K562 (cell line): ENCODE results near the gene BRINP1. TPM values are rescaled to one million over a fixed set of nuclear protein-coding genes. Genes with fewer than 3 reads are reported as not detected.

Experiments
- ATAC-seq: fragments of 200-7000 bp; cut with Tn5 transposase; 3 replicates; pipeline ENCODE4 v1.9.1; 2020; ENCODE audit warnings: moderate library complexity
- BruUV-seq: library from RNA; stranded (reverse); fragments of 400-500 nt; replicated peaks from 2 replicates; lab custom pipeline; 2021; lab: Mats Ljungman, UMichigan
- CTCF ChIA-PET: fragments of 300-600 bp; formaldehyde crosslinking; extraction: SDS; loops from one replicate; lab custom pipeline; 2021; ENCODE audit warnings: low intra/inter-chr PET ratio; lab: Yijun Ruan, JAX
- POLR2A ChIA-PET: fragments of 300-600, 350-650 bp; sonication (Branson Sonifier 250); formaldehyde crosslinking; extraction: SDS; loops from one replicate; lab custom pipeline; 2021; ENCODE audit warnings: antibody characterized with exemption, inconsistent platforms; lab: Yijun Ruan, JAX
- DNase-seq, 4 experiments: peaks; one replicate each; pipeline versions ENCODE4 v3.0.0 to v3.0.0-alpha.2; 2011 to 2018; ENCODE audit warnings: low spot score in 3 of 4, mixed read lengths in 3 of 4; ENCODE audit errors: extremely low read depth in 1 of 4
- FAIRE-seq: peaks from 2 replicates; lab custom pipeline; 2011; peaks lifted over from hg19 to GRCh38; lab: Jason Lieb, UNC
- H2AFZ ChIP-seq: 2 replicates; pipeline ENCODE4 v1.6.0; 2011; ENCODE audit warnings: low read depth, low read length, control low read depth, inconsistent platforms
- H3K27ac ChIP-seq: fragments of 200-600 bp; 3 replicates; pipeline ENCODE4 v1.8.0; 2011; ENCODE audit warnings: low read depth, mild to moderate bottlenecking, control low read depth, inconsistent platforms, low read length, moderate library complexity, mixed read lengths; ENCODE audit errors: extremely low read depth
- H3K27me3 ChIP-seq, 2 experiments: fragments of 300-600 bp in 1 of 2; 2 replicates in 1 of 2; 3 replicates in 1 of 2; pipeline versions ENCODE4 v1.6.0 to v1.8.0; 2011; ENCODE audit warnings: inconsistent platforms in 2 of 2, low read length in 2 of 2, mild to moderate bottlenecking in 1 of 2, mixed read lengths in 1 of 2, moderate library complexity in 1 of 2; ENCODE audit not compliant: control insufficient read depth in 2 of 2, insufficient read depth in 2 of 2
- H3K36me3 ChIP-seq: fragments of 300-600 bp; 3 replicates; pipeline ENCODE4 v1.8.0; 2011; ENCODE audit warnings: mild to moderate bottlenecking, low read length, inconsistent platforms; ENCODE audit not compliant: control insufficient read depth, insufficient read depth
- H3K4me1 ChIP-seq, 2 experiments: fragments of 200-600 bp in 1 of 2; replicated peaks in 1 of 2; 2 replicates in 1 of 2; 3 replicates in 1 of 2; pipeline versions ENCODE4 v1.5.1 to v1.8.0; 2011; ENCODE audit warnings: inconsistent platforms in 2 of 2, low read length in 2 of 2, mild to moderate bottlenecking in 1 of 2, mixed read lengths in 1 of 2, moderate library complexity in 1 of 2; ENCODE audit not compliant: control insufficient read depth in 2 of 2, insufficient read depth in 2 of 2
- H3K4me2 ChIP-seq: 2 replicates; pipeline ENCODE4 v1.6.1; 2011; ENCODE audit warnings: low read length, control low read depth, inconsistent platforms, mixed read lengths; ENCODE audit not compliant: insufficient read depth
- H3K4me3 ChIP-seq: fragments of 200-600 bp; sonication (generic), shearing (Covaris generic); 2 replicates; pipeline ENCODE4 v1.5.1; 2016; ENCODE audit warnings: control low read depth, inconsistent platforms
- H3K79me2 ChIP-seq: fragments of 200-600 bp; 3 replicates; pipeline ENCODE4 v1.8.0; 2011; ENCODE audit warnings: low read length, inconsistent platforms; ENCODE audit not compliant: control insufficient read depth, insufficient read depth
- H3K9ac ChIP-seq, 2 experiments: 2 replicates each; pipeline versions ENCODE4 v1.6.0 to v1.6.1; 2011; ENCODE audit warnings: low read depth in 2 of 2, low read length in 2 of 2, control low read depth in 1 of 2, inconsistent platforms in 1 of 2, mild to moderate bottlenecking in 1 of 2, mixed read lengths in 1 of 2; ENCODE audit not compliant: insufficient read depth in 1 of 2
- H3K9me1 ChIP-seq: one replicate; pipeline ENCODE4 v1.6.0; 2011; ENCODE audit warnings: inconsistent platforms, mild to moderate bottlenecking, low read length, moderate library complexity; ENCODE audit not compliant: control insufficient read depth, insufficient read depth
- H3K9me3 ChIP-seq: replicated peaks from 2 replicates; pipeline ENCODE4 v1.5.1; 2011; ENCODE audit warnings: low read depth, low read length, inconsistent platforms; ENCODE audit not compliant: control insufficient read depth, insufficient read depth
- H4K20me1 ChIP-seq: replicated peaks from 2 replicates; pipeline ENCODE4 v1.6.1; 2011; ENCODE audit warnings: low read length, inconsistent platforms, mixed read lengths; ENCODE audit not compliant: control insufficient read depth, insufficient read depth
- ATF6 ChIP-seq: sonication (generic); formaldehyde crosslinking; IDR thresholded peaks from 2 replicates; pipeline ENCODE4 v1.4.0; 2020; ENCODE audit warnings: mild to moderate bottlenecking, missing genetic modification reagents
- BRD4 ChIP-seq: fragments of 200-600 bp; sonication (generic); IDR thresholded peaks from 2 replicates; pipeline ENCODE4 v1.6.1; 2017; ENCODE audit warnings: inconsistent platforms
- KAT7 ChIP-seq: sonication (generic); formaldehyde crosslinking; IDR thresholded peaks from 2 replicates; pipeline ENCODE4 v1.8.0; 2022; ENCODE audit warnings: missing genetic modification reagents, mild to moderate bottlenecking, borderline replicate concordance
- KLF6 ChIP-seq: fragments of 250-450 bp; sonication (Bioruptor Pico); IDR thresholded peaks from 2 replicates; pipeline ENCODE4 v1.4.0; 2020; ENCODE audit warnings: mild to moderate bottlenecking, moderate library complexity, borderline replicate concordance
- MAFG ChIP-seq: fragments of 450-650 bp; conservative IDR thresholded peaks from 2 replicates; pipeline ENCODE4 v1.6.1; 2016; ENCODE audit warnings: missing genetic modification characterization, missing compliant biosample characterization
- MNT ChIP-seq, 2 experiments: fragments of 450-650 bp; conservative IDR thresholded peaks; 2 replicates each; pipeline ENCODE4 v1.6.1; 2017; ENCODE audit warnings: mild to moderate bottlenecking in 2 of 2, moderate library complexity in 2 of 2
- NKRF ChIP-seq: fragments of 450-650 bp; IDR thresholded peaks from 2 replicates; pipeline ENCODE4 v1.6.1; 2016; ENCODE audit warnings: borderline replicate concordance
- SREBF2 ChIP-seq: sonication (generic); formaldehyde crosslinking; IDR thresholded peaks from 2 replicates; pipeline ENCODE4 v1.4.0; 2020; ENCODE audit warnings: mild to moderate bottlenecking, missing genetic modification reagents
- XRCC5 ChIP-seq: fragments of 200-400 bp; formaldehyde crosslinking; IDR thresholded peaks from 2 replicates; pipeline ENCODE4 v1.6.1; 2017; ENCODE audit warnings: low read depth, mild to moderate bottlenecking, low read length
- ZBTB49 ChIP-seq: sonication (generic); formaldehyde crosslinking; IDR thresholded peaks from 2 replicates; pipeline ENCODE4 v1.8.0; 2022; ENCODE audit warnings: missing genetic modification reagents, mild to moderate bottlenecking, borderline replicate concordance
- ZEB2 ChIP-seq: fragments of 450-650 bp; IDR thresholded peaks from 2 replicates; pipeline ENCODE4 v1.6.1; 2016
- ZNF77 ChIP-seq: fragments of 250-450 bp; sonication (Bioruptor Pico); IDR thresholded peaks from 2 replicates; pipeline ENCODE4 v1.5.0; 2020
- WGBS: fragments of 100-300 bp; shearing (Covaris generic); methylation state at CpG from one replicate; pipeline ENCODE4 v1.1.6; 2016; ENCODE audit warnings: low coverage, mixed read lengths; ENCODE audit not compliant: insufficient coverage; ENCODE audit errors: missing lambda C conversion rate; 5-methylcytosine and 5-hydroxymethylcytosine counted together
- in situ Hi-C: fragments of 300-500 bp; cut with MboI; formaldehyde crosslinking; loops from 4 replicates; pipeline ENCODE4 v1.15.0; 2018; ENCODE audit warnings: inconsistent platforms, mixed read lengths
- intact Hi-C: fragments of 100-400 bp; cut with micrococcal nuclease; formaldehyde crosslinking; loops from 2 replicates; pipeline ENCODE4 v1.14.2; 2022
- polyA plus RNA-seq, 8 experiments: library from polyadenylated mRNA; depleted of rRNA in 4 of 8; stranded (reverse) in 5 of 8; unstranded in 3 of 8; fragments of >200 nt; fragmentation: Nextera tagmentation in 2 of 8; fragmentation: Illumina TruSeq in 1 of 8; extraction: Ambion mirVana in 2 of 8; extraction: Trizol in 1 of 8; gene quantifications; 2 replicates each; pipeline versions ENCODE4 v1.2.1 to v1.2.3, GENCODE V29; 2011 to 2014; ENCODE audit warnings: inconsistent platforms in 1 of 8, missing spikeins in 1 of 8
- total RNA-seq, 7 experiments: library from RNA; depleted of rRNA in 6 of 7; stranded (reverse); fragments of >200 nt in 6 of 7; fragmentation: Illumina TruSeq in 2 of 7; extraction: Trizol in 2 of 7; gene quantifications; 2 replicates each; pipeline versions ENCODE4 v1.2.1 to v1.2.3, GENCODE V29; 2011 to 2021; ENCODE audit warnings: low replicate concordance in 1 of 7

The BRINP1 gene
- total and polyA plus RNA-seq, 9 of the 15 experiments (the other 6 are each of a cell fraction or from before 2014, with no cell fraction given) = not detected

GRCh38 chr9:119298076-119298853, 71.0 kb downstream of the BRINP1 start (continued):
- TF ChIP-seq ATF6 (no peak), SREBF2 (no peak), XRCC5 (no peak), BRD4 (no peak), KAT7 (CRISPR knock-in tag) (no peak), ZNF77 (CRISPR knock-in tag) (no peak)

- CTCF ChIA-PET = no interaction called here
- no peak overlapping the region for H3K27ac ChIP-seq
- no peaks in the 10 kb centered on the region for H3K9me1 ChIP-seq
- no peak overlapping the region for H3K4me2 ChIP-seq
- H3K27me3 ChIP-seq = no peaks in the 10 kb centered on the region
- no peak for DNase-seq
- H2AFZ ChIP-seq = no peak overlapping the region
- 0% methylated on average over 1 of the region's 1 CpG for WGBS
- intact Hi-C loops = no loop called here
- H4K20me1 ChIP-seq = no peaks in the 10 kb centered on the region
- no peaks in the 10 kb centered on the region for H3K36me3 ChIP-seq
- H3K9me3 ChIP-seq = no peaks in the 10 kb centered on the region
- H3K4me3 ChIP-seq = no peak overlapping the region
- H3K79me2 ChIP-seq = no peaks in the 10 kb centered on the region
- no peak overlapping the region for H3K9ac ChIP-seq
- no peak for FAIRE-seq
- no peaks in the 10 kb centered on the region for H3K4me1 ChIP-seq
- in situ Hi-C loops = no loop called here
- BruUV-seq = no TSS peak
- POLR2A ChIA-PET = no interaction called here
- ATAC-seq = no peak
- TF ChIP-seq ZEB2 (no peak), ZBTB49 (CRISPR knock-in tag) (no peak), MNT (conservative IDR thresholded peaks at IDR 0.05) (no peak), KLF6 (CRISPR knock-in tag) (no peak), MAFG (tag) (no peak), NKRF (no peak)
These were observed 77.7 kb downstream of the BRINP1 start for GRCh38 chr9:119291554-119291953.
